GM12874 (cell line): ENCODE measurements around the gene PAPPA.

ENCODE experiments used
- CTCF ChIP-seq: IDR thresholded peaks from 2 replicates; pipeline ENCODE4 v1.5.1; 2011; ENCODE audit warnings: low read depth, mild to moderate bottlenecking, control low read depth, low read length, moderate library complexity; ENCODE audit not compliant: insufficient read depth

Gene PAPPA

GRCh38 chr9:116271991-116272390, 118.4 kb downstream of the PAPPA start:
- no peak for TF ChIP-seq CTCF

GRCh38 chr9:116274293-116274692, 120.7 kb downstream of the PAPPA start:
- TF ChIP-seq CTCF: no peak

- TF ChIP-seq CTCF: no peak
Observed at GRCh38 chr9:116275418-116276195, 122.0 kb downstream of the PAPPA start.

GRCh38 chr9:116276196-116276493, 122.6 kb downstream of the PAPPA start:
- TF ChIP-seq CTCF: no peak

GRCh38 chr9:116276651-116277121, 123.1 kb downstream of the PAPPA start:
- TF ChIP-seq CTCF: no peak

- TF ChIP-seq CTCF: no peak
Observed at GRCh38 chr9:116278326-116278725, 124.7 kb downstream of the PAPPA start.

- TF ChIP-seq CTCF: no peak
Observed at GRCh38 chr9:116279230-116279629, 125.6 kb downstream of the PAPPA start.

- TF ChIP-seq CTCF: no peak
Observed at GRCh38 chr9:116280529-116280928, 126.9 kb downstream of the PAPPA start.
